ENCODE results near the gene PATZ1.

Gene PATZ1

GRCh38 chr22:31284281-31285155 is 61.6 kb downstream of the PATZ1 start:
- H3K4me3 ChIP-seq (ENCODE audit: control insufficient read depth, low read depth, low read length), result no peak overlapping the region
- TF ChIP-seq CTCF (IDR thresholded peaks at IDR 0.05; ENCODE audit: control insufficient read depth, insufficient read depth, low read depth, low read length, missing control alignments), result no peak
- no peak for DNase-seq (ENCODE audit: low read depth)

GRCh38 chr22:31282748-31283468 is 63.2 kb downstream of the PATZ1 start:
- no peak for TF ChIP-seq CTCF (IDR thresholded peaks at IDR 0.05; ENCODE audit: control insufficient read depth, insufficient read depth, low read depth, low read length, missing control alignments)
- H3K4me3 ChIP-seq (ENCODE audit: control insufficient read depth, low read depth, low read length), result no peak overlapping the region
- no peak for DNase-seq (ENCODE audit: low read depth)

DNA sequence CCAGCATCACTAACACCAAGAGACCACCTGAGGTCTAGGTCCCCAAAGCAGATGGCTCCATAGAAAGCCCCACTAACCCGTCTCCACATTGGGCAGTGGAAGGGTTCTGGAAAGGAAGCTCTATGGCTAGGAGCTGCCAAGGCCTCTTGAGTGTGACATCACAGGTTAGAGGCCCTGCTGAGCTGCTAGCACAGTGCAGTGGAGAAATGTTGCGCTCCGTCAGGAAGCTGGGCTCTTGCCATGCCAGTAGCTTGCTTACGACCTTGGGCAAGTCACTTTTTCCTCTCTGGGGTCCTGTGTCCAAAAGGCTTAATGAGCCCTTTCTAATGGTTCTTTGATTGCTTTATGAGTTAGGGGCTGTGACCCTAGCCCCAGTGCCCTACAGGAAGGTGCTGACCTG is 64.4 kb downstream of the PATZ1 start:
- TF ChIP-seq CTCF (IDR thresholded peaks at IDR 0.05; ENCODE audit: control insufficient read depth, insufficient read depth, low read depth, low read length, missing control alignments), result no peak

DNA sequence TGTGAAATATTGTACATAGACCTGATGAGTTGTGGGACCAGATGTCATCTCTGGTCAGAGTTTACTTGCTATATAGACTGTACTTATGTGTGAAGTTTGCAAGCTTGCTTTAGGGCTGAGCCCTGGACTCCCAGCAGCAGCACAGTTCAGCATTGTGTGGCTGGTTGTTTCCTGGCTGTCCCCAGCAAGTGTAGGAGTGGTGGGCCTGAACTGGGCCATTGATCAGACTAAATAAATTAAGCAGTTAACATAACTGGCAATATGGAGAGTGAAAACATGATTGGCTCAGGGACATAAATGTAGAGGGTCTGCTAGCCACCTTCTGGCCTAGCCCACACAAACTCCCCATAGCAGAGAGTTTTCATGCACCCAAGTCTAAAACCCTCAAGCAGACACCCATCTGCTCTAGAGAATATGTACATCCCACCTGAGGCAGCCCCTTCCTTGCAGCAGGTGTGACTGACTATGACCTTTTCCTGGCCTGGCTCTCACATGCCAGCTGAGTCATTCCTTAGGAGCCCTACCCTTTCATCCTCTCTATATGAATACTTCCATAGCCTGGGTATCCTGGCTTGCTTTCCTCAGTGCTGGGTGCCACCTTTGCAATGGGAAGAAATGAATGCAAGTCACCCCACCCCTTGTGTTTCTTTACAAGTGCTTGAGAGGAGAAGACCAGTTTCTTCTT is 66.2 kb downstream of the PATZ1 start:
- no peak overlapping the region for H3K4me3 ChIP-seq (ENCODE audit: control insufficient read depth, low read depth, low read length)
- TF ChIP-seq CTCF (IDR thresholded peaks at IDR 0.05; ENCODE audit: control insufficient read depth, insufficient read depth, low read depth, low read length, missing control alignments), result no peak
- no peak for DNase-seq (ENCODE audit: low read depth)

More for the DNA sequence above, 64.4 kb downstream of the PATZ1 start:
- DNase-seq (ENCODE audit: low read depth), result no peak
- no peak overlapping the region for H3K4me3 ChIP-seq (ENCODE audit: control insufficient read depth, low read depth, low read length)

DNA sequence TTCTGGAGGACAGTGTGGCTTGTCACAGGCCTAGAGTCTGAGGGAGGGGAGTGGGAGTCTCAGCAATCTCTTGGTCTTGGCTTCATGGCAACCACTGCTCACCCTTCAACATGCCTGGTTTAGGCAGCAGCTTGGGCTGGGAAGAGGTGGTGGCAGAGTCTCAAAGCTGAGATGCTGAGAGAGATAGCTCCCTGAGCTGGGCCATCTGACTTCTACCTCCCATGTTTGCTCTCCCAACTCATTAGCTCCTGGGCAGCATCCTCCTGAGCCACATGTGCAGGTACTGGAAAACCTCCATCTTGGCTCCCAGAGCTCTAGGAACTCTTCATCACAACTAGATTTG is 66.8 kb downstream of the PATZ1 start:
- H3K4me3 ChIP-seq (ENCODE audit: control insufficient read depth, low read depth, low read length), result no peak overlapping the region
- DNase-seq (ENCODE audit: low read depth), result no peak
- TF ChIP-seq CTCF (IDR thresholded peaks at IDR 0.05; ENCODE audit: control insufficient read depth, insufficient read depth, low read depth, low read length, missing control alignments), result no peak

DNA sequence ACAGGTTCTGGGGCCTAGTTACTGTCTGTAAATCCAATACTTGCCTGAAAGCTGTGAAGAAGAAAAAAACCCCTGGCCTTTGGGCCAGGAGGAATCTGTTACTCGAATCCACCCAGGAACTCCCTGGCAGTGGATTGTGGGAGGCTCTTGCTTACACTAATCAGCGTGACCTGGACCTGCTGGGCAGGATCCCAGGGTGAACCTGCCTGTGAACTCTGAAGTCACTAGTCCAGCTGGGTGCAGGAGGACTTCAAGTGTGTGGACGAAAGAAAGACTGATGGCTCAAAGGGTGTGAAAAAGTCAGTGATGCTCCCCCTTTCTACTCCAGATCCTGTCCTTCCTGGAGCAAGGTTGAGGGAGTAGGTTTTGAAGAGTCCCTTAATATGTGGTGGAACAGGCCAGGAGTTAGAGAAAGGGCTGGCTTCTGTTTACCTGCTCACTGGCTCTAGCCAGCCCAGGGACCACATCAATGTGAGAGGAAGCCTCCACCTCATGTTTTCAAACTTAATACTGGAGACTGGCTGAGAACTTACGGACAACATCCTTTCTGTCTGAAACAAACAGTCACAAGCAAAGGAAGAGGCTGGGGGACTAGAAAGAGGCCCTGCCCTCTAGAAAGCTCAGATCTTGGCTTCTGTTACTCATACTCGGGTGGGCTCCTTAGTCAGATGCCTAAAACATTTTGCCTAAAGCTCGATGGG is 67.4 kb downstream of the PATZ1 start:
- H3K4me3 ChIP-seq (ENCODE audit: control insufficient read depth, low read depth, low read length), result no peak overlapping the region
- no peak for TF ChIP-seq CTCF (IDR thresholded peaks at IDR 0.05; ENCODE audit: control insufficient read depth, insufficient read depth, low read depth, low read length, missing control alignments)
- DNase-seq (ENCODE audit: low read depth), result no peak
